Glutamatergic neuron (in vitro differentiated cells): ENCODE measurements around the gene ARIH1. TPM values are rescaled to one million over a fixed set of nuclear protein-coding genes. Genes with fewer than 3 reads are reported as not detected.
A peak's percentile ranks its signal among the peaks of the same experiment; 100 is the strongest.

Source experiments
- DNase-seq: peaks from one replicate; pipeline ENCODE4 v3.0.0; 2022
- H3K27ac Mint-ChIP-seq: one replicate; pipeline ENCODE4 v1.8.0; 2020; ENCODE audit warnings: mild to moderate bottlenecking, mixed read lengths, inconsistent platforms; ENCODE audit not compliant: unreplicated experiment
- H3K27me3 Mint-ChIP-seq: one replicate; pipeline ENCODE4 v1.8.0; 2020; ENCODE audit warnings: mild to moderate bottlenecking, moderate library complexity, mixed read lengths, inconsistent platforms; ENCODE audit not compliant: unreplicated experiment
- H3K36me3 Mint-ChIP-seq: one replicate; pipeline ENCODE4 v1.8.0; 2020; ENCODE audit warnings: mild to moderate bottlenecking, mixed read lengths, inconsistent platforms; ENCODE audit not compliant: unreplicated experiment
- H3K4me1 Mint-ChIP-seq: one replicate; pipeline ENCODE4 v1.8.0; 2020; ENCODE audit warnings: mild to moderate bottlenecking, low read depth, mixed read lengths, inconsistent platforms; ENCODE audit not compliant: unreplicated experiment
- H3K4me3 Mint-ChIP-seq: one replicate; pipeline ENCODE4 v1.8.0; 2020; ENCODE audit warnings: mild to moderate bottlenecking, mixed read lengths, inconsistent platforms; ENCODE audit not compliant: unreplicated experiment
- H3K9me3 Mint-ChIP-seq: one replicate; pipeline ENCODE4 v1.8.0; 2020; ENCODE audit warnings: mild to moderate bottlenecking, moderate library complexity, mixed read lengths, inconsistent platforms; ENCODE audit not compliant: unreplicated experiment
- total RNA-seq: library from RNA; stranded (reverse); fragmentation: NEBNext Ultra II Directional; extraction: Animal tissue kit (Norgen Biotek cat#: 25700); gene quantifications from one replicate; pipeline ENCODE4 v1.2.1, GENCODE V29; 2021; ENCODE audit not compliant: unreplicated experiment
- TF ChIP-seq, protein P1 (sequence below): fragments of 200-600 bp; sonication (generic); IDR thresholded peaks from one replicate; pipeline ENCODE4 v1.5.0; 2021; ENCODE audit not compliant: partially characterized antibody, unreplicated experiment

The ARIH1 gene
- total RNA-seq, 1 donor from 2014 or later, result 291 TPM

DNA sequence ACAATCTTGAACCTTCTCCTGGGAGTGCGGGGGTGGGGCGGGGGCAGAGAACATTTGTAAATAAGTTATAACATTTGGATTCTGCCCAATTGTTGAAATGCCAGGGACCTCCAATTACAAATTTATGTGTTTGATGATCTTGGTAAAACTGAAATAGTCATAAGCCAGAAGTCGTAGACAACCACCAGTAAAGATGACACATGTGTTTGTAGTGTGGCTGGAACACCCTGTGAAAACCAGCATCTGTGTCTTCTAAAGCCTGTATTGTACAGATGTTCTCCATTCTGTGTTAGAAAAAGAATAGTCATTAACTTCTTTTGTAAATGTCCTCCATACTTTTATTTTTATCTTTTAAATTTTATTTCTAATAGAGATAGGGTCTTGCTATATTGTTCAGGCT, 61.8 kb downstream of the ARIH1 start:
- TF ChIP-seq, protein P1, sequence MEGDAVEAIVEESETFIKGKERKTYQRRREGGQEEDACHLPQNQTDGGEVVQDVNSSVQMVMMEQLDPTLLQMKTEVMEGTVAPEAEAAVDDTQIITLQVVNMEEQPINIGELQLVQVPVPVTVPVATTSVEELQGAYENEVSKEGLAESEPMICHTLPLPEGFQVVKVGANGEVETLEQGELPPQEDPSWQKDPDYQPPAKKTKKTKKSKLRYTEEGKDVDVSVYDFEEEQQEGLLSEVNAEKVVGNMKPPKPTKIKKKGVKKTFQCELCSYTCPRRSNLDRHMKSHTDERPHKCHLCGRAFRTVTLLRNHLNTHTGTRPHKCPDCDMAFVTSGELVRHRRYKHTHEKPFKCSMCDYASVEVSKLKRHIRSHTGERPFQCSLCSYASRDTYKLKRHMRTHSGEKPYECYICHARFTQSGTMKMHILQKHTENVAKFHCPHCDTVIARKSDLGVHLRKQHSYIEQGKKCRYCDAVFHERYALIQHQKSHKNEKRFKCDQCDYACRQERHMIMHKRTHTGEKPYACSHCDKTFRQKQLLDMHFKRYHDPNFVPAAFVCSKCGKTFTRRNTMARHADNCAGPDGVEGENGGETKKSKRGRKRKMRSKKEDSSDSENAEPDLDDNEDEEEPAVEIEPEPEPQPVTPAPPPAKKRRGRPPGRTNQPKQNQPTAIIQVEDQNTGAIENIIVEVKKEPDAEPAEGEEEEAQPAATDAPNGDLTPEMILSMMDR, result no peak
- H3K4me1 Mint-ChIP-seq, result peaks cover 7% of the 10 kb centered on the region
- peak overlapping the region; percentile 39 for H3K27ac Mint-ChIP-seq
- peaks cover 4% of the 10 kb centered on the region for H3K9me3 Mint-ChIP-seq
- no peak for DNase-seq
- peaks cover 12% of the 10 kb centered on the region for H3K36me3 Mint-ChIP-seq
- H3K4me3 Mint-ChIP-seq, result no peak overlapping the region
- no peaks in the 10 kb centered on the region for H3K27me3 Mint-ChIP-seq

DNA sequence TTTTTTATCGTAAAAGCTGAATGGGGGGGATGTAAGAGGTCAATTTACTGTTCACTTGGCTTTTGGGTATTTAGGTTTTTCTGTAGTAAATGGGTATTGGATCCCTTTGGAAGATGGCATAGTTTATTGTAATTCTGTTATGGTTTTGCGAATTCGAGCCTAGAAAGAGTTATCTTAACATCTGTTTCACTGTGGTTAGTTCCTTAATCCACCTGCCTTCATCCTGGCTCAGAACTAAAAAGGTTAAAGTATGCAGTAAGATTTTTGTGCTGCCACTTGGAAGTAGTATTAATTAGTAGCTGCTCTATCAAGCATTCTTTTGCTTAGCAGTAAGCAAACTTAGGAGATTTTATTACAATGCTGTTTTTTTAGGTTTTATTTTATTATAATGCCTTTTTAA, 62.4 kb downstream of the ARIH1 start:
- peaks cover 4% of the 10 kb centered on the region for H3K9me3 Mint-ChIP-seq
- no peak overlapping the region for H3K27ac Mint-ChIP-seq
- TF ChIP-seq, protein P1, result no peak
- H3K4me1 Mint-ChIP-seq, result peaks cover 7% of the 10 kb centered on the region
- H3K4me3 Mint-ChIP-seq, result no peak overlapping the region
- no peaks in the 10 kb centered on the region for H3K27me3 Mint-ChIP-seq
- peaks cover 18% of the 10 kb centered on the region for H3K36me3 Mint-ChIP-seq
- DNase-seq, result no peak

DNA sequence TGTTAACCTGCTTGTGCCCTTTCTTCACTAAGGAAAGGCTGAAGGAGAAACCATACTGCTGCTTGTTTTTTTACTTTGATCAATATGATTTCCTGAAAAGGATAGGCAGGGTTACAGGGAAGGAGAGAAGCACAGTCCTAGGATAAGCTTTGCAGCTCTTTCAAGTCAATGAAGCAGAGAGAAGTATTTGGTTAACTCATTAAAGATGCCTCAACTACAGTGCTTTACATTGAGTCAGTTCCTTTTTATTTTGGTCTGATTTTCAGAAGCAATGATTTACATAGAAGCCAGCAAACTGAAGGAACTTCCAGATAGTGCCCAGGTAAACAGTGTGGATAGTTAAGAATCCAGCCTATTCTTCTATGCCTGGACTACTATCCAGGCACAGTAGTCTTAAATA, 64.8 kb downstream of the ARIH1 start:
- peaks cover 7% of the 10 kb centered on the region for H3K4me1 Mint-ChIP-seq
- H3K4me3 Mint-ChIP-seq, result no peak overlapping the region
- H3K27me3 Mint-ChIP-seq, result no peaks in the 10 kb centered on the region
- no peak for DNase-seq
- no peak overlapping the region for H3K27ac Mint-ChIP-seq
- TF ChIP-seq, protein P1, result no peak
- H3K36me3 Mint-ChIP-seq, result peaks cover 20% of the 10 kb centered on the region
- H3K9me3 Mint-ChIP-seq, result peaks cover 4% of the 10 kb centered on the region

DNA sequence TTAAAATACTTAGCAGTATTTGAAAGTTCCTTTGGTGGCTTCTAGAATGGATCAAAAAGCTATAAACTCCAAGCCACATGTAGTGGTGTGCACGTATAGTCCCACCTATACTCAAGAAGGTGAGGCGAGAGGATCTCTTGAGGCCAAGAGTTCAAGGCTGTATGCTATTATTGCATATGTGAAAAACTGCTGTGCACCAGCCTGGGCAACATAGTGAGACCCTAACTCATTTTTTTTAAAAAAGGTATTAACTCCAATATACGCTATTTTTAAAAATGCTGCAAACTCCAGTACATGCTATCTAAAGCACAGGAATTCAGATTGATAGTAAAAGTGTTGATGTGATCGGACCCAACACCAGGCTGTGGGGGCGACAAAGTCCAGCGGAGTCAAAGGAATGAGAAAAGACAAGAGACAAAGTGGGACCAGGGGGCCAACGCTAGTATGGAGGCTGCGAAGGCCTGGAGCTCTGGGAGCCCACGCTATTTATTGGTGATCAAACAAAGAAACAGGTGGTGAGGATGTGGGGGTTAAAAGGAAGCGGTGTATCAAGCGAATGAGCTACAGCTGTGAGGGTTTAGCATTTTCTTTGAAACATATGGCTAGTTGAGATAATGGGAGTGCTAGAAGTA, 66.6 kb downstream of the ARIH1 start:
- Mint-ChIP-seq H3K27ac (no peak overlapping the region), H3K4me1 (peaks cover 4% of the 10 kb centered on the region), H3K27me3 (no peaks in the 10 kb centered on the region), H3K4me3 (no peak overlapping the region), H3K9me3 (peaks cover 4% of the 10 kb centered on the region), H3K36me3 (peaks cover 20% of the 10 kb centered on the region)
- TF ChIP-seq, protein P1, result no peak
- no peak for DNase-seq

DNA sequence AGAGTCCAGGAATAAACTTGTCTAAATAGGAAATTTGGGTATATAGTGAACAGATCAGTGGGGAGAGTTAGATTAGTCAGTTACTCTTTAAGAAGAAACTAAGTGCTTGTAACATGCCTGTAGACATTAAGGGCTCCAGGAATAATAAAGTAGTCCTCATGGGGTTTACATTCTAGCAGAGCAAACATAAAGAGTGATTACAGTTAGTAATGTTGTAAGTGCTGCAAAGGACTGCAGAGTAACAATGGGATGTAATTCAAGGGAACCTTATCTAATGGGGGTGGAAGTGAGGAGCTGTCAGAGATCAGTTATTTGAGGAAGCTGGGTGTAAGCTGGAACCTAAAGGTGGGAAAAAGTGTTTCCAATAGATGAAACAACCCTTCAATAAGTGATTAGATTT, 67.5 kb downstream of the ARIH1 start:
- TF ChIP-seq, protein P1, result no peak
- Mint-ChIP-seq H3K4me3 (no peak overlapping the region), H3K27me3 (no peaks in the 10 kb centered on the region), H3K4me1 (no peaks in the 10 kb centered on the region), H3K36me3 (peaks cover 20% of the 10 kb centered on the region), H3K27ac (no peak overlapping the region), H3K9me3 (peaks cover 4% of the 10 kb centered on the region)
- no peak for DNase-seq
